HepG2 (cell line): Measurements from ENCODE around the gene STX8. TPM values are rescaled to one million over a fixed set of nuclear protein-coding genes. Genes with fewer than 3 reads are reported as not detected.

Experiments
- BCL6 ChIP-seq: IDR thresholded peaks from 2 replicates; pipeline ENCODE4 v1.6.1; 2016; ENCODE audit warnings: missing genetic modification reagents, missing compliant biosample characterization
- EP300 ChIP-seq, 3 experiments: sonication (generic) in 1 of 3; formaldehyde crosslinking in 1 of 3; IDR thresholded peaks; 2 replicates each; pipeline versions ENCODE4 v1.5.1 to v1.6.1; 2011 to 2020; ENCODE audit warnings: low read depth in 2 of 3, low read length in 2 of 3, borderline replicate concordance in 1 of 3, improper control_type of control experiment in 1 of 3, mild to moderate bottlenecking in 1 of 3, missing genetic modification reagents in 1 of 3, moderate library complexity in 1 of 3
- HMGA1 ChIP-seq: sonication (generic); formaldehyde crosslinking; conservative IDR thresholded peaks from 2 replicates; pipeline ENCODE4 v1.4.0; 2020; ENCODE audit warnings: missing genetic modification reagents
- HNF4A ChIP-seq: sonication (generic); formaldehyde crosslinking; IDR thresholded peaks from 2 replicates; pipeline ENCODE4 v1.4.0; 2020; ENCODE audit warnings: missing genetic modification reagents
- HOXA3 ChIP-seq: sonication (generic); formaldehyde crosslinking; IDR thresholded peaks from 2 replicates; pipeline ENCODE4 v1.5.0; 2020; ENCODE audit warnings: missing genetic modification reagents
- IKZF5 ChIP-seq: IDR thresholded peaks from 2 replicates; pipeline ENCODE4 v1.6.1; 2018; ENCODE audit warnings: missing genetic modification reagents, mild to moderate bottlenecking, missing compliant biosample characterization
- MEIS2 ChIP-seq: sonication (generic); formaldehyde crosslinking; IDR thresholded peaks from 2 replicates; pipeline ENCODE4 v1.9.0; 2021; ENCODE audit warnings: mild to moderate bottlenecking, missing genetic modification reagents
- PATZ1 ChIP-seq: sonication (generic); formaldehyde crosslinking; IDR thresholded peaks from 2 replicates; pipeline ENCODE4 v1.4.0; 2020; ENCODE audit warnings: missing genetic modification reagents
- RBM22 ChIP-seq: fragments of 200-400 bp; formaldehyde crosslinking; optimal IDR thresholded peaks from 2 replicates; pipeline ENCODE3; 2017; ENCODE audit warnings: mild to moderate bottlenecking, low read length, moderate library complexity
- RFX3 ChIP-seq: IDR thresholded peaks from 2 replicates; pipeline ENCODE4 v1.6.1; 2016; ENCODE audit warnings: missing biosample characterization, missing genetic modification reagents
- RXRB ChIP-seq: IDR thresholded peaks from 2 replicates; pipeline ENCODE4 v1.6.1; 2016; ENCODE audit warnings: borderline replicate concordance, missing genetic modification reagents, missing compliant biosample characterization
- SOX6 ChIP-seq, 2 experiments: fragments of 450-650 bp in 1 of 2; sonication (generic) in 1 of 2; formaldehyde crosslinking in 1 of 2; IDR thresholded peaks; 2 replicates each; pipeline versions ENCODE4 v1.4.0 to v1.6.1; 2017 to 2020; ENCODE audit warnings: antibody characterized with exemption in 1 of 2, mild to moderate bottlenecking in 1 of 2, missing genetic modification reagents in 1 of 2
- SUZ12 ChIP-seq: fragments of 150-350 bp; IDR thresholded peaks from 2 replicates; pipeline ENCODE4 v1.6.1; 2014; ENCODE audit warnings: low read depth, low read length
- SYNCRIP ChIP-seq: fragments of 200-400 bp; formaldehyde crosslinking; IDR thresholded peaks from 2 replicates; pipeline ENCODE4 v1.6.1; 2018; ENCODE audit warnings: mild to moderate bottlenecking, low read depth, low read length; ENCODE audit not compliant: insufficient read depth
- TBX3 ChIP-seq: fragments of 450-650 bp; IDR thresholded peaks from 2 replicates; pipeline ENCODE4 v1.6.1; 2017; ENCODE audit warnings: antibody characterized with exemption, mild to moderate bottlenecking, inconsistent platforms, borderline replicate concordance
- TEAD3 ChIP-seq: optimal IDR thresholded peaks from 2 replicates; pipeline ENCODE3; 2016; ENCODE audit warnings: borderline replicate concordance
- ZFY ChIP-seq: sonication (generic); formaldehyde crosslinking; IDR thresholded peaks from 2 replicates; pipeline ENCODE4 v1.4.0; 2020; ENCODE audit warnings: missing genetic modification reagents
- ZMYM3 ChIP-seq: sonication (generic); formaldehyde crosslinking; IDR thresholded peaks from 2 replicates; pipeline ENCODE4 v1.5.1; 2020; ENCODE audit warnings: mild to moderate bottlenecking, missing genetic modification reagents
- ZNF3 ChIP-seq: IDR thresholded peaks from 2 replicates; pipeline ENCODE4 v1.7.0; 2017; ENCODE audit warnings: inconsistent platforms
- ZNF337 ChIP-seq: sonication (generic); formaldehyde crosslinking; IDR thresholded peaks from 2 replicates; pipeline ENCODE4 v1.5.1; 2020; ENCODE audit warnings: missing genetic modification reagents, low read depth, mild to moderate bottlenecking, borderline replicate concordance
- ZNF558 ChIP-seq: sonication (generic); formaldehyde crosslinking; IDR thresholded peaks from 2 replicates; pipeline ENCODE4 v1.9.0; 2022; ENCODE audit warnings: mild to moderate bottlenecking, missing genetic modification reagents, borderline replicate concordance
- ZNF670 ChIP-seq: sonication (generic); formaldehyde crosslinking; IDR thresholded peaks from 2 replicates; pipeline ENCODE4 v1.8.0; 2022; ENCODE audit warnings: mild to moderate bottlenecking, missing genetic modification reagents, borderline replicate concordance
- polyA plus RNA-seq, 8 experiments: library from polyadenylated mRNA; depleted of rRNA in 3 of 8; stranded (reverse) in 7 of 8; unstranded in 1 of 8; fragments of >200 nt; fragmentation: Illumina TruSeq in 4 of 8; extraction: Trizol in 4 of 8; gene quantifications; 2 replicates each; pipeline versions ENCODE4 v1.2.1 to v1.2.3, GENCODE V29; 2011 to 2016; ENCODE audit warnings: low read depth in 4 of 8, missing spikeins in 1 of 8, mixed read lengths in 1 of 8; ENCODE audit not compliant: insufficient read depth in 1 of 8
- total RNA-seq, 5 experiments: library from RNA; depleted of rRNA; stranded (reverse); fragments of >200 nt; fragmentation: Illumina TruSeq; extraction: Trizol; gene quantifications; 2 replicates each; pipeline ENCODE4 v1.2.3, GENCODE V29; 2016; ENCODE audit warnings: low read depth in 1 of 5
- TF ChIP-seq, protein P1 (sequence below): sonication (generic); formaldehyde crosslinking; IDR thresholded peaks from 2 replicates; pipeline ENCODE4 v1.5.1; 2020; ENCODE audit warnings: mild to moderate bottlenecking, missing genetic modification reagents, moderate library complexity

Gene STX8
- total and polyA plus RNA-seq, 2 of the 13 experiments (the other 11 are each of a cell fraction or from before 2014, with no cell fraction given): 36.4 to 53.6 TPM

- TF ChIP-seq PATZ1 (CRISPR knock-in tag): peak; percentile 56
- TF ChIP-seq ZNF337 (CRISPR knock-in tag): no peak
- 0 out of 2 replicates have a peak, but pooled peaks have one; percentile 18 for TF ChIP-seq HOXA3 (CRISPR knock-in tag)
- no peak for TF ChIP-seq RXRB (CRISPR knock-in tag)
- TF ChIP-seq SUZ12: no peak
- peak; percentile 79 for TF ChIP-seq RBM22
- 0 out of 2 replicates have a peak, but pooled peaks have one; percentile 37 for TF ChIP-seq ZNF3 (CRISPR knock-in tag)
- TF ChIP-seq EP300 (IDR thresholded peaks at IDR 0.05; ENCODE audit: low read depth in 2 of 2, low read length in 2 of 2): peak in 1 of 2 experiments; percentile 76; a peak in 2 of 4 replicates
- TF ChIP-seq EP300 (CRISPR knock-in tag; IDR thresholded peaks at IDR 0.05; ENCODE audit: borderline replicate concordance): no peak
- peak; percentile 47 for TF ChIP-seq TEAD3 (CRISPR knock-in tag)
- TF ChIP-seq HNF4A (CRISPR knock-in tag): peak; percentile 83
- TF ChIP-seq, protein P1, sequence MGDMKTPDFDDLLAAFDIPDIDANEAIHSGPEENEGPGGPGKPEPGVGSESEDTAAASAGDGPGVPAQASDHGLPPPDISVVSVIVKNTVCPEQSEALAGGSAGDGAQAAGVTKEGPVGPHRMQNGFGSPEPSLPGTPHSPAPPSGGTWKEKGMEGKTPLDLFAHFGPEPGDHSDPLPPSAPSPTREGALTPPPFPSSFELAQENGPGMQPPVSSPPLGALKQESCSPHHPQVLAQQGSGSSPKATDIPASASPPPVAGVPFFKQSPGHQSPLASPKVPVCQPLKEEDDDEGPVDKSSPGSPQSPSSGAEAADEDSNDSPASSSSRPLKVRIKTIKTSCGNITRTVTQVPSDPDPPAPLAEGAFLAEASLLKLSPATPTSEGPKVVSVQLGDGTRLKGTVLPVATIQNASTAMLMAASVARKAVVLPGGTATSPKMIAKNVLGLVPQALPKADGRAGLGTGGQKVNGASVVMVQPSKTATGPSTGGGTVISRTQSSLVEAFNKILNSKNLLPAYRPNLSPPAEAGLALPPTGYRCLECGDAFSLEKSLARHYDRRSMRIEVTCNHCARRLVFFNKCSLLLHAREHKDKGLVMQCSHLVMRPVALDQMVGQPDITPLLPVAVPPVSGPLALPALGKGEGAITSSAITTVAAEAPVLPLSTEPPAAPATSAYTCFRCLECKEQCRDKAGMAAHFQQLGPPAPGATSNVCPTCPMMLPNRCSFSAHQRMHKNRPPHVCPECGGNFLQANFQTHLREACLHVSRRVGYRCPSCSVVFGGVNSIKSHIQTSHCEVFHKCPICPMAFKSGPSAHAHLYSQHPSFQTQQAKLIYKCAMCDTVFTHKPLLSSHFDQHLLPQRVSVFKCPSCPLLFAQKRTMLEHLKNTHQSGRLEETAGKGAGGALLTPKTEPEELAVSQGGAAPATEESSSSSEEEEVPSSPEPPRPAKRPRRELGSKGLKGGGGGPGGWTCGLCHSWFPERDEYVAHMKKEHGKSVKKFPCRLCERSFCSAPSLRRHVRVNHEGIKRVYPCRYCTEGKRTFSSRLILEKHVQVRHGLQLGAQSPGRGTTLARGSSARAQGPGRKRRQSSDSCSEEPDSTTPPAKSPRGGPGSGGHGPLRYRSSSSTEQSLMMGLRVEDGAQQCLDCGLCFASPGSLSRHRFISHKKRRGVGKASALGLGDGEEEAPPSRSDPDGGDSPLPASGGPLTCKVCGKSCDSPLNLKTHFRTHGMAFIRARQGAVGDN (CRISPR knock-in tag): peak; percentile 50
- no peak for TF ChIP-seq ZNF670 (CRISPR knock-in tag)
- TF ChIP-seq ZMYM3 (CRISPR knock-in tag): peak; percentile 43; the same call in 1 of the 2 replicates
- TF ChIP-seq ZFY: no peak
- TF ChIP-seq SOX6 (IDR thresholded peaks at IDR 0.05): no peak
- peak; percentile 48 for TF ChIP-seq SOX6 (CRISPR knock-in tag; IDR thresholded peaks at IDR 0.05)
- peak; percentile 67; the same call in 1 of the 2 replicates for TF ChIP-seq TBX3
- no peak for TF ChIP-seq ZNF558 (CRISPR knock-in tag)
- TF ChIP-seq MEIS2 (CRISPR knock-in tag): no peak
- peak; percentile 36; the same call in 1 of the 2 replicates for TF ChIP-seq BCL6
- no peak for TF ChIP-seq SYNCRIP
- peak; percentile 41; the same call in 1 of the 2 replicates for TF ChIP-seq IKZF5 (CRISPR knock-in tag)
- TF ChIP-seq HMGA1 (CRISPR knock-in tag): no peak
- TF ChIP-seq RFX3 (CRISPR knock-in tag): peak; percentile 94
Measured at GRCh38 chr17:9237661-9238301, 337.8 kb downstream of the STX8 start (continued).
